Measurements from ENCODE around the gene LILRB2. TPM values are rescaled to one million over a fixed set of nuclear protein-coding genes. Genes with fewer than 3 reads are reported as not detected.

The LILRB2 gene
- polyA plus RNA-seq, 1 of the 3 experiments (the other 2 are of a cell fraction): not detected

DNA sequence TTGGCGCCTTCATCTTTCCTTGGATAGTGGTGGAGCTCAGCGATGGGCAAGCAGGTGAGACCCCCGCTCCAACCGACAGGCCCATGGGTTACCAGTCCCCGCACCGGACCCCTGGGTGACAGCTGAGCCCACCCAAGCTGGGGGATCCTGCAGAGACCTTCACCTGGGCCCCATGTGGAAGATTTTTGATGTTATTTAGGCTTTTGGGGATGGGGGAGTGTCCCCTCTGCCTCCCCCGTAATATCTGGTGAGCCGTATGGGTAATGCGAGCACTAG lies 37.0 kb upstream of the LILRB2 start (continued):
- TF ChIP-seq, protein P1, sequence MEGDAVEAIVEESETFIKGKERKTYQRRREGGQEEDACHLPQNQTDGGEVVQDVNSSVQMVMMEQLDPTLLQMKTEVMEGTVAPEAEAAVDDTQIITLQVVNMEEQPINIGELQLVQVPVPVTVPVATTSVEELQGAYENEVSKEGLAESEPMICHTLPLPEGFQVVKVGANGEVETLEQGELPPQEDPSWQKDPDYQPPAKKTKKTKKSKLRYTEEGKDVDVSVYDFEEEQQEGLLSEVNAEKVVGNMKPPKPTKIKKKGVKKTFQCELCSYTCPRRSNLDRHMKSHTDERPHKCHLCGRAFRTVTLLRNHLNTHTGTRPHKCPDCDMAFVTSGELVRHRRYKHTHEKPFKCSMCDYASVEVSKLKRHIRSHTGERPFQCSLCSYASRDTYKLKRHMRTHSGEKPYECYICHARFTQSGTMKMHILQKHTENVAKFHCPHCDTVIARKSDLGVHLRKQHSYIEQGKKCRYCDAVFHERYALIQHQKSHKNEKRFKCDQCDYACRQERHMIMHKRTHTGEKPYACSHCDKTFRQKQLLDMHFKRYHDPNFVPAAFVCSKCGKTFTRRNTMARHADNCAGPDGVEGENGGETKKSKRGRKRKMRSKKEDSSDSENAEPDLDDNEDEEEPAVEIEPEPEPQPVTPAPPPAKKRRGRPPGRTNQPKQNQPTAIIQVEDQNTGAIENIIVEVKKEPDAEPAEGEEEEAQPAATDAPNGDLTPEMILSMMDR (IDR thresholded peaks at IDR 0.05): no peak

DNA sequence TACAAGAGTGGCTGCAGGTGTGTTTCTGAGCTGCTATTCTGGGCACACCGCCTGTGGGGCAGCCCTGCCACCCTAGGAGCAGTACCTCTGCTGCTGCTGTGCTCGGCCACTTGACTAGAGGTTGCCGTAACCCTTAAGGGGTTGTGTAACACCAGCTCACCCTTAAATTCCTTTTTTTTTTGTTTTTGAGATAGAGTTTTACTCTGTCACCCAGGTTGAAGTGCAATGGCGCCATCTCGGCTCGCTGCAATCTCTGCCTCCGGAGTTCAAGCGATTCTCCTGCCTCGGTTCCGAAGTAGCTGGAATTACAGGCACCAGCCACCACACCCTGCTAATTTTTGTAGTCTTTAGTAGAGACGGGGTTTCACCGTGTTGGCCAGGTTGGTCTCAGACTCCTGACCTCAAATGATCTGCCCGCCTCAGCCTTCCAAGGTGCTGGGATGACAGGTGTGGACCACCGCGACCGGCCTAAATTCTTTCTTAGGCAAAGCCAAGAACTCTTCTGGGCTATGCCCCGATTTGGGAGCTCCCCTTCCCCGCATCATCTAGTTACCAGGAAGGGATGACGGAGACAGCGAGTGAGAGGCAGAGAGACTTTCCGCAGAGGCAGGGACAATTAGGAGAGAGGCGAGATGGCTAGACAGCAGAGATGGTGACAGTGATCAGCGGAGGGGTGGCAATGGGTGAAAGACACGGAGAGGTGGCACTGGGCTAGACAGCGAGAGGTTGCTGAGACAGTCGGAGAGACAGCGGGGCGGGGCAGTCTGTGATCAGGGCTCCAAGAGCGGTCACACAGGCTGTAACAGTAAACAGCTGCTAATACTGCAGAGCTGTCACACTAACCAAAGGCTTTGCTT lies 36.4 kb upstream of the LILRB2 start:
- TF ChIP-seq MEF2A (IDR thresholded peaks at IDR 0.05; ENCODE audit: borderline replicate concordance, low read depth) (no peak), FOXJ3 (CRISPR knock-in tag; IDR thresholded peaks at IDR 0.05) (no peak), POLR2AphosphoS5 (IDR thresholded peaks at IDR 0.05; ENCODE audit: low read depth, low read length) (no peak), JUND (IDR thresholded peaks at IDR 0.05) (no peak), EP300 (IDR thresholded peaks at IDR 0.05; ENCODE audit: borderline replicate concordance in 1 of 2, low read depth in 1 of 2, low read length in 1 of 2) (no peak), NFIC (IDR thresholded peaks at IDR 0.05; ENCODE audit: borderline replicate concordance) (no peak), RXRA (IDR thresholded peaks at IDR 0.05; ENCODE audit: borderline replicate concordance, low read depth) (no peak), FOSL2 (IDR thresholded peaks at IDR 0.05; ENCODE audit: borderline replicate concordance, low read depth) (no peak)
- TF ChIP-seq, protein P2, sequence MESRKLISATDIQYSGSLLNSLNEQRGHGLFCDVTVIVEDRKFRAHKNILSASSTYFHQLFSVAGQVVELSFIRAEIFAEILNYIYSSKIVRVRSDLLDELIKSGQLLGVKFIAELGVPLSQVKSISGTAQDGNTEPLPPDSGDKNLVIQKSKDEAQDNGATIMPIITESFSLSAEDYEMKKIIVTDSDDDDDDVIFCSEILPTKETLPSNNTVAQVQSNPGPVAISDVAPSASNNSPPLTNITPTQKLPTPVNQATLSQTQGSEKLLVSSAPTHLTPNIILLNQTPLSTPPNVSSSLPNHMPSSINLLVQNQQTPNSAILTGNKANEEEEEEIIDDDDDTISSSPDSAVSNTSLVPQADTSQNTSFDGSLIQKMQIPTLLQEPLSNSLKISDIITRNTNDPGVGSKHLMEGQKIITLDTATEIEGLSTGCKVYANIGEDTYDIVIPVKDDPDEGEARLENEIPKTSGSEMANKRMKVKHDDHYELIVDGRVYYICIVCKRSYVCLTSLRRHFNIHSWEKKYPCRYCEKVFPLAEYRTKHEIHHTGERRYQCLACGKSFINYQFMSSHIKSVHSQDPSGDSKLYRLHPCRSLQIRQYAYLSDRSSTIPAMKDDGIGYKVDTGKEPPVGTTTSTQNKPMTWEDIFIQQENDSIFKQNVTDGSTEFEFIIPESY (IDR thresholded peaks at IDR 0.05; ENCODE audit: borderline replicate concordance, low read depth): no peak
- TF ChIP-seq, protein P3, sequence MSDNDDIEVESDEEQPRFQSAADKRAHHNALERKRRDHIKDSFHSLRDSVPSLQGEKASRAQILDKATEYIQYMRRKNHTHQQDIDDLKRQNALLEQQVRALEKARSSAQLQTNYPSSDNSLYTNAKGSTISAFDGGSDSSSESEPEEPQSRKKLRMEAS (IDR thresholded peaks at IDR 0.05; ENCODE audit: low read depth): no peak
- no peak for DNase-seq
- H2AFZ ChIP-seq (ENCODE audit: low read depth): no peak overlapping the region
- no peak overlapping the region for H3K27ac ChIP-seq (ENCODE audit: low read depth in 2 of 2, low read length in 1 of 2)
- H3K9me2 ChIP-seq: no peaks in the 10 kb centered on the region
- POLR2A ChIA-PET: no interaction called here
- H3K4me1 ChIP-seq (ENCODE audit: control insufficient read depth in 1 of 2, insufficient read depth in 2 of 2, low read depth in 1 of 2, low read length in 1 of 2): no peaks in the 10 kb centered on the region
- H3F3A ChIP-seq (replicated peaks; ENCODE audit: insufficient read depth): no peaks in the 10 kb centered on the region
- CTCF ChIA-PET: interaction anchor here (0.5 to 1.5 kb wide), 2 partner anchors 25 to 51 kb away, joined by 3 to 4 read pairs; no protein-coding TSS in a partner anchor
- no peaks in the 10 kb centered on the region for H3K36me3 ChIP-seq (replicated peaks in 1 of 2; ENCODE audit: control insufficient read depth in 1 of 2, insufficient read depth in 2 of 2, low read length in 1 of 2)
- no peak overlapping the region for H3K4me3 ChIP-seq (ENCODE audit: low read depth in 2 of 2, low read length in 1 of 2)
- H3K79me2 ChIP-seq (ENCODE audit: insufficient read depth): no peaks in the 10 kb centered on the region
- H3K27me3 ChIP-seq (ENCODE audit: insufficient read depth): peaks cover 72% of the 10 kb centered on the region
- no peak overlapping the region for H3K9ac ChIP-seq
- no peak overlapping the region for H3K4me2 ChIP-seq
- no peaks in the 10 kb centered on the region for H4K20me1 ChIP-seq (ENCODE audit: insufficient read depth)
- no peaks in the 10 kb centered on the region for H3K9me3 ChIP-seq
- 50% methylated on average over 28 of the region's 29 CpGs for WGBS (ENCODE audit: low lambda C conversion rate)
